Peyer's patch (tissue), 4 donors: ENCODE data around the gene CHCT1.

Source experiments
- POLR2A ChIP-seq, 2 donors: fragments of 450-650 bp; IDR thresholded peaks; one replicate each; pipeline ENCODE4 v1.5.1; 2017; ENCODE audit warnings: antibody characterized with exemption in 2 of 2, mild to moderate bottlenecking in 2 of 2, moderate library complexity in 2 of 2
- TF ChIP-seq, protein P1 (sequence below), 6 experiments: fragments of 450-650 bp in 4 of 6; fragments of 200-600 bp in 2 of 6; sonication (generic) in 1 of 6; IDR thresholded peaks; one replicate each; pipeline ENCODE4 v1.5.1; 2017 to 2019; ENCODE audit warnings: antibody characterized with exemption in 6 of 6, mild to moderate bottlenecking in 3 of 6, moderate library complexity in 1 of 6

GRCh38 chr17:60398227-60398959, 23.9 kb upstream of the CHCT1 start:
- TF ChIP-seq, protein P1, sequence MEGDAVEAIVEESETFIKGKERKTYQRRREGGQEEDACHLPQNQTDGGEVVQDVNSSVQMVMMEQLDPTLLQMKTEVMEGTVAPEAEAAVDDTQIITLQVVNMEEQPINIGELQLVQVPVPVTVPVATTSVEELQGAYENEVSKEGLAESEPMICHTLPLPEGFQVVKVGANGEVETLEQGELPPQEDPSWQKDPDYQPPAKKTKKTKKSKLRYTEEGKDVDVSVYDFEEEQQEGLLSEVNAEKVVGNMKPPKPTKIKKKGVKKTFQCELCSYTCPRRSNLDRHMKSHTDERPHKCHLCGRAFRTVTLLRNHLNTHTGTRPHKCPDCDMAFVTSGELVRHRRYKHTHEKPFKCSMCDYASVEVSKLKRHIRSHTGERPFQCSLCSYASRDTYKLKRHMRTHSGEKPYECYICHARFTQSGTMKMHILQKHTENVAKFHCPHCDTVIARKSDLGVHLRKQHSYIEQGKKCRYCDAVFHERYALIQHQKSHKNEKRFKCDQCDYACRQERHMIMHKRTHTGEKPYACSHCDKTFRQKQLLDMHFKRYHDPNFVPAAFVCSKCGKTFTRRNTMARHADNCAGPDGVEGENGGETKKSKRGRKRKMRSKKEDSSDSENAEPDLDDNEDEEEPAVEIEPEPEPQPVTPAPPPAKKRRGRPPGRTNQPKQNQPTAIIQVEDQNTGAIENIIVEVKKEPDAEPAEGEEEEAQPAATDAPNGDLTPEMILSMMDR (IDR thresholded peaks at IDR 0.05), result no peak
- no peak for TF ChIP-seq POLR2A (IDR thresholded peaks at IDR 0.05)
